Stimulated activated CD8-positive, alpha-beta memory T cell treated with anti-CD3 and anti-CD28 coated beads, Interleukin-12 subunit alpha, Interleukin-12 subunit beta, amount 100 ng/mL, for 1 hour (primary cell): Measurements from ENCODE around the gene FAM53B.
A peak's percentile ranks its signal among the peaks of the same experiment; 100 is the strongest.

ENCODE experiments used
- DNase-seq: peaks from one replicate; pipeline ENCODE4 v3.0.0-alpha.2; 2020; ENCODE audit warnings: low read depth

FAM53B gene

GRCh38 chr10:124742413-124743190 is 1.6 kb downstream of the FAM53B start:
- DNase-seq: no peak

DNA sequence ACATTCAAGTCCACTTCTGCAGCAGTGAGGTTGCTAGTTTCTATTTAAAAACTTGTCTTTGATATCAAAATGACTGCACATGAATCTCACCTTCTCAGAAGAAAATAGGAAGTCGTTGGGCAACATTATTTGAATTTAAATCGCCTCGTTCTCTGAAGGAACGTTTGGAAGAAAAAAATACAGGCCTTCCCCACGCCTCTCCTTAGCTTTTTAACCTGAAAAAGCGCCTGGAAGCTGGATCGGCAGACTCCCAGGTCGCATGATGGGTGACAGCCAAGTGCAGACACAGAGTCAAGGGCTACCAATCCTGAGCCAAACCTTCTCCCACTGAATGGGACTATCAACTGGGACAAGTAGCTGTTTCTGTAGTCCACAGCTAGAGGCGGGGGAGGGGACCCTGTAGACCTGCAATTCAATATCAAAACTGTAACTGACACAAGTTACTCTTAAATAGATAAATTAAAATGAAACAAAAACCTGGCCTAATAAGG is 2.2 kb downstream of the FAM53B start:
- no peak for DNase-seq

- DNase-seq: peak; percentile 62
These were observed 2.8 kb downstream of the FAM53B start for GRCh38 chr10:124741281-124741921.

DNA sequence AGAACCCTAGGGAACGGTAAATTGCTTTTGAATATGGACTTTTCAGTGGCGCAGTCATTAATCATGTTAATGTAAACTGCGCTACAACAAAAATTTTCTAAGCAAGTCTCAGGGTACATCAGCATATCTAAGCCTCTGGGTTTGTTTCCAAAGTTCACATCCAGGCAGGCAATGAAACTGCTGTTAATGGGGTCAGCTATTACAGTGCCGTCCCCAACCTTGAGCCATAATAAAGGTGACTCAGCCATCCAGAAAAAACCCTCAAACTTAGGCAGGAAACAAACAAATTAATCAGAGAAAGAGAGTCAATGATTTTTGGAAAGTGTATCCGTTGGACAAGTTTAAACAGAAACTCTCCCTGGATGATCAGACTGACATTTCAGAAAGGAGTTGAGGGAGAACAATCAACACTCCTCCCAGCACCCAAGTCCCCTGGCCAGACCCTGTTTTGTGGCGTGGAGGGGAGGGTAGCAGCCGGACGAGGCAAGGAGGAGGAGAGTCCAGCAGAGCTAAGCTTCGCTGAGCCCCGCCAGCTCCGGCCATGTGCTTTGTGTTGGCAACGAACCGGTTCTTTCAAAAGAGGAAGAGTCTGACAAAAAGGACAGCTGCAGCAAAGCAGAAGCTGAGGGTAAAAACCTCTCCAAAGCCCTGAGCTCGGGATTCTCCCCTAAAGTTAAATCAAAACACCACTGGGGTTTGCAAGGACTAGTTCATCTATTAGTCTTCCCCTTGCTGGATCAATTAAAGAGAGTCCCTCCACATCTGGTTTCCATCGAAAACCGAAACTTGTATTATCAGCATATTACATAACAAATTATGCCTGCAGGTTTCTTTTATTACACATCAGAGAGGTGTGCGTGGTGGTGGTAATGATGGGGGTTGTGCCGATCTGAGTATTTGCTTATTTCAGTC is 3.6 kb downstream of the FAM53B start:
- DNase-seq: no peak

- no peak for DNase-seq
These were observed 4.2 kb downstream of the FAM53B start for GRCh38 chr10:124739986-124740368.

DNA sequence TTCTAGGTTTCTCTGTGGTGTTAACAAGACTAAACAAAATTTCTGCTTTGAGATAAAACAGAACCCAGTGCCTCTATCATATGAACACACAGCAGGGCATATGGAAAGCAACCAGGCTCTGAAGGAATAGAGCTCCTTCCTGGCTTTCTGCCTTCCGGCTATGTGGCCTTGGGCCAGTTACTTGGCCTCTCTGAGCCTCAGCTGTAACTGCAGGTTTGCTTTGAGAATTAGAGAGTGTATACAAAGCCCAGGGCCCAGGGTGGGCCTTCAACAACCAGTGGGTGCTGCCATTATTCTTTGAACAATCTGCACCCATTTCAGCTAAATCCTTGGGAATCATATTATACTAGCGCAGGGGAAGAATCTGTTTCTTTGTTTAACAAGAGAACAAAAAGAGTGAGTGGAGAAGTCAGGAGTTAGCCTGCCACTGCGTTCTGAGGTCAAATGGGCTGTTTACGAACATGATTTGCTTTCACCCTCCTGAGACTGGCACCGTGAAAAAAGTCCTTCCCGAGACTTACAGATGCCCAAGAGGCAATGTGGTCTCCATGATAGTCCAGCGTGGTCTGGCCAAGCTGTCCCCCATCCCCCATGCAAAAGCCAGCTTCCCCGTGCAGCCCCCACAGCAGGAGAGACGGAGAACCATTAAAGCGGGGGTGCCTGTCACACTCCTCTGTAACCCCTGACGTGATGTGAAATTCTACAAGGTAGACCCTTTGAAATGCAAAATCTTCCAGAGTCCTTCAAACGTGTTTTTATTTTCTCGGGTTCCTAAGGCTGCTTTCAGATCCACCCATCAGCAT is 4.9 kb downstream of the FAM53B start:
- DNase-seq: no peak

DNA sequence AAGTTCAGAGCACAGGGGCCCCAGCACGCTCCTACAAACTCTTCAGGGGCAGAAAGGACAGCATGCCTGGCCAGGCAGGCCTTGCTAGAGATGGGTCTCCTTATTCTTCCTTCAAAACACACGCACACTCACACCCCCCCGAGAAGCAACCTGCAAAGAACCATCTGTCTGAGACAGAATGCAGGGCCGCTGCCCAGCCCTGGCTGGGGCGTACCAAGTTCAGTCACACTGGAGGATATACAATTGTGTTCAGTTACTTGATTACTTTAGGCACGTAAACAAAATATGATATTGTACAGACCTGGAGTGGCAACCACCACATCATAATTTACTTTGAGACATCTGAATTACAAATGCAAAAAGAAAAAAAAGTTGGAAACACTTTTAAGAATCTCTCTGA is 5.7 kb downstream of the FAM53B start:
- no peak for DNase-seq

DNA sequence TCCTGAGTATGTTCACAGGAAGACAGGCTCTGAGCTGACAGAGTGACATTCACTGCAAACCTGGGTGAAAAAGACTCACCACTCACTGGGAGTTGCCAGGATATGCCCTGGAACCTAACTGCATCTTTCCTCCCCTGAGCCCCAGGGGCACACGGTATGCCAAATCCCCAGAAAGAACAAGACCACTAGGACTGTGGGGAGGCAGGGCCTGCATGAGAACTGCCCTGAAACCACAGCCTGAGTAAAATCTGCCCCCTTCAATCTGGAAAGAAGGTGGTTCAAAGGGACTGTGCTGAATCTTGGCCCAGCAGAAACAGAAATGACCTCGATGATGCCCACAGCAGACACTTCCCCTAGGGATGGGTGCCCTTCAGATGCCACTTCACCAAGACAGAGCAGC is 6.5 kb downstream of the FAM53B start:
- no peak for DNase-seq

DNA sequence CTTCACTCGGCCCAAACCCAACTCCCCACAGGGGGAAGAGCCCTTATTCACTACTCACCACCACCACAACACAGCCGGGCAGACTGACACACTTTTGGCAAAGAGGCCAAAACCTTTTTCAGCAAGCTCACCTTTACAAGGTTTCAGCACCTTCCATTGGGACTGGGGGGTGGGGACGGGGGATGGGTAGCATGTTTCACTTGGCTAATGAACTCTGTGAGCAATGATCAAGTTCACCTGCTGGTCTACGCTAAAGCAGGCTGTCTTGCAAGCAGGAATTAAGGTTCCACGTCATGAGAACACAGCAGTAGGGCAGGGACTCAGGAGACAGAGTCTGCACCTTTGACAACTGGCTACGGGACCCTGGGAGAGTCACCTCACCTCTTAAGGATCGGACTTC is 7.0 kb downstream of the FAM53B start:
- no peak for DNase-seq

- no peak for DNase-seq
These were observed 7.6 kb downstream of the FAM53B start for GRCh38 chr10:124736491-124737136.

DNA sequence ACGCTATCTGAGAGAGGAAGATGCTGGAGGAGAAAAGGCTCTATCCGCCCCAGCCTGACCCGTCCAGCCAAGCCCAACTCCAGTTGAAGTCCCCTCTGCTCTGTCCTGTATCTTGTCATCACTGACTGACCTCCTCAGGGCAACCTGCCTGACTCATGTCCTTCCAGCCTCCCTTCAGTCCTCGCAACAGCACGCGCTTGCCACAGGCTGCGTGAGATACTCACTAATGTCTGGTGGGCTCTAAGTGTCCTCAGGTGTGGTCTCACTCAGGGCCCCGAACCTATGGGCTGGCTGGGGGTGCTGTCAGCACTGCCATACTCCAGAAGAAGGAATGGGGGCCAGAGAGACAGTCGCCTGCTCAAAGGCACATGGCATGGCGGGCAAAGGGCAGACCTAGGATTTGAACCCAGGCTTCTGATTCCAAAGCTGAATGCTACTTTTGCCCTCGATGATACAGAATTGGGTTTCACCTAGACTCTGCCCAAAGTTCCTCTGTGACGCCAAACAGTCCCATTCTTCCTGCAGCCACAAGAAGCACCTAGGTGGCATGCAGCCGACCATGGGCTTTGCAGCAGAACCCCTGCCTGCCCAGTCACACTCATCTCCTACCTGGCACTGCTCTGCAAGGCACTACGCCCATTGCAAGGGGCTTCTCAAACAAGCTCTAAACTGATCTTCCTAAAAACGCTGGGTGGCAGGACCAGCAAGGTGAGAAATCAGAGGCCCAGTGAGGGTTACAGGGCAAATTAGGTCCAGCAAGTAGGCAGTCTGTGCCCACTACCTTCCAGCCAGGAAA is 8.5 kb downstream of the FAM53B start:
- DNase-seq: no peak

DNA sequence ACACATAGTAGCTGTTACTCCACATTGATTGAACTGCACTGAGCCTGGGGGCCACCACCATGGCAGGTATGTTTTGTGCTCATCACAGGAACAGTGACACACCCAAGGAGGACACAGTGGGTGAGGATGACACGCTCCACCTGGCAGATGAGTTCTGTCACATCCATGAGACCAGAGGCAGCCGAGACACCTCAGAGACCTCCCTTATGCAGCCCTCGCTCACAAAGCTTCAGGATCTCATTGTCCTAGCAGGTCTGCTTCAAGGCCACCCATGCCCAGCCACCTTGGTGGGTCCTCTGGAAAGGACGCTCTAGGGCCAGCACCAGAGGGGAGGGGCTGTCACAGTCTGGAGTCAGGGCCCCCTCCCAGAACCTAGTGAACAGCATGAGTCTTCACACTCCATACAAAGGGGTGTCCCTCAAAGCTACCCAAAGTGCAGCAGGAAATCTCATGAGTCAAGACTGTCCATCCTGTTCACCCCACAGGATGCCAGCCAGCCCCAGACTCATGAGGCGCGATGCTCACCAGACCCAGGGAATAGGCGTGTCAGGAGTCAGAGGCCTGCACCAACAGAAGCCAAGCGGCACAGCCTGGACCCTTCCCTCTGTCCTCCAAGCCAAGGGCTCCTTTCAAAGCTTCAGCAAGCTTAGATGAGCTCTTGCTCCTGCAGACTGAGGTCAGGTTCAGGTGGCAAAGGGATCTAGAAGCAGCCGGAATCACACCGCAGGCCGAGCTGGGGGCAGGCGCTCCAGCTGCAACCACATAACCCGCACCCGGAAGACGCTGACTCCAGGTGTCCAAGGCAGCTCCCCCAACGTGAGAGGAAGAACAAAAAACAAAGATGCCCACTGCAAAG is 9.6 kb downstream of the FAM53B start:
- DNase-seq: no peak

GRCh38 chr10:124733571-124734245 is 10.5 kb downstream of the FAM53B start:
- DNase-seq: no peak

DNA sequence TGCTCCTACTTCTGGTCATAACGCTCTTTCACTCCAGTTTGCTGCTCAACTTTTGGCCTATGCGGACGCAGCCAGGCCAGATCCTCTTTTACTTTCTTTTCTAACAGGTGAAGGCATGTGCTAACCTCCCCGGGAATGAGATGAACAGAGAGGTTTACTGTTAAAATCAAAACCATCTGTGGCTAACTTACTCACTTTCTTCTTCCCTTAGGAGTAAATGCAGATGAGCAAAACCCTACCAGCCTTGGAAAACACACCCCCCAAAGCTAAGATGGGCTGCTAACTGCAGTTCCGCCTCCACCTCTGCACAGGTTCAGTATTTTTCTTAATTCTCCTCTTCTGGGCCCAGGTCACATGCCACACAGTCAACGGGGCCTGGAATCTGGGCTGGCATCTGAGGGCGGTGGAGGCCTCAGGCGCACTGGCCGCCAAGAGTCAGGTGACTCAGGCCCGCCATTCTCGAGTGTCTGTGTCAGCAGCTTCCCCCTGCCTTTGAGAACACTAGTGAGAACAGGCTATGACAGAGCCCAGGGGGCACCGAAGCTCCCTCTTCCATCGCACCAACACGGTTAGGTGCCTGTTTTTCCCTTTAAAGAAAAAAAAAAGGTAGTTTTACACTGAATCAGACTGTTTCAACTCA is 11.1 kb downstream of the FAM53B start:
- DNase-seq: no peak

GRCh38 chr10:124731551-124731950 is 12.6 kb downstream of the FAM53B start:
- DNase-seq: no peak

- no peak for DNase-seq
These were observed 13.4 kb downstream of the FAM53B start for GRCh38 chr10:124730790-124731189.

DNA sequence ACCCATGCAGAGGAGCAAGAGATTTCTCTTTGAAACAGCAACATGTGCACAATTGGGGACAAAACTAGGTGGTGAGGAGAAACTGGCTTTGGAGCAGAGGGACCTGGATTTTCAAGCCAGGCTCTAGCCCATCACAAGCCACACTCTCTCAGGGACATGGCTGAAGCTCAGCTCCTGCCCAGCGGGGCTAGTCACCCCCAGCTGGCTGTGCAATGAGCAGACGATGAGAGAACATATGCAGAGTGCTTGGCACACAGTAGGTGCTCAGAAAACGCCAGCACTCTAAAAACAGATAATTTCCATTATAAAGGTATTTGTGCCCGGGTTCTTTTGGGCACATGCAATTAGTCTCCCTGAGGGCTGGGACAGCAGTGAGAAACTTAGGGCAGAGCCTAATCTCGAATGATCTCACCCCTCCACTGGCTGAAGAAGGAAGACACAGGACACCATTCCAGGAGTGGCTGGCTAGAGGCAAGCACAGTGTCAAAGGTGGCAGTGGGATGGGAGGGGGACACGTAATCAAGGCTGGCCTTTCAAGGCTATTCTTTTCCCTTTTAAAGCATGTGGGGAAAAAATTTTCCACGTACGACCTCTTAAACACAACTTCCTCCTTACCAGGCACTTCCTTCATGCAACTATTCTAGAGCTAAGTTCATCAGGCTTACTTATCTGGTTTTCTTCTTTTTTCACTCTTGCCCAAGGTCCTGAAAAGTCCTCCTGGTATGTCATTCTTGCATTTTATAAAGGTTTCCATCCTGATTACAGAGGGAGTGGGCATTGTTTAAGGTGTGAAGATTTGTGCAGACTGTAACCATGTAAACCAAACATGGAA is 15.1 kb downstream of the FAM53B start:
- DNase-seq: no peak
